GM12873 (cell line): ENCODE results near the gene OSTN.

Source experiments
- CTCF ChIP-seq: IDR thresholded peaks from 2 replicates; pipeline ENCODE4 v1.5.1; 2012; ENCODE audit warnings: low read depth, mild to moderate bottlenecking, moderate library complexity, low read length, control low read depth; ENCODE audit not compliant: insufficient read depth; ENCODE audit errors: missing control alignments

The OSTN gene

DNA sequence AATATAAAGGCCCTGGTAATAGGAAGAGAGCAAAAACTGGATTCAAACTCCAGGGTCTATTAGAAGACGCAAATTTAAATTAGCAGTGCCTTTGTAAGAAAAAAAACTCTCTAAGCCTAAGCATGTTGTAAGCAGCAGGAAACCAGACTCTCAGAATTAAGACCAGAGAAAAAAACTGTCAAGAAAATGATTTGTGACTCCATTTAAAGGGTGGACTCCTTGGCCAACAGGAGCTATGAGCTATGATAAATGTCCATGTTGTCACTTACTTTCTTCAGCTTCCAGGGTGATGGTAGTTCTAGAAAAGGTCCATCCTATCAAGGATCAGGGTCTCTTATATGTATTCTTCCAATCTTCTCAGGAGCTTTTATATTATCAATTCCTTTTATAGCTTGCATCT is 95.2 kb downstream of the OSTN start:
- no peak for TF ChIP-seq CTCF

- no peak for TF ChIP-seq CTCF
Measured at GRCh38 chr3:191296041-191296541, 97.0 kb downstream of the OSTN start.

GRCh38 chr3:191298846-191299245 is 99.8 kb downstream of the OSTN start:
- TF ChIP-seq CTCF = no peak

- TF ChIP-seq CTCF = no peak
Measured at GRCh38 chr3:191300422-191300821, 101.4 kb downstream of the OSTN start.

GRCh38 chr3:191301017-191301416 is 102.0 kb downstream of the OSTN start:
- TF ChIP-seq CTCF = no peak

DNA sequence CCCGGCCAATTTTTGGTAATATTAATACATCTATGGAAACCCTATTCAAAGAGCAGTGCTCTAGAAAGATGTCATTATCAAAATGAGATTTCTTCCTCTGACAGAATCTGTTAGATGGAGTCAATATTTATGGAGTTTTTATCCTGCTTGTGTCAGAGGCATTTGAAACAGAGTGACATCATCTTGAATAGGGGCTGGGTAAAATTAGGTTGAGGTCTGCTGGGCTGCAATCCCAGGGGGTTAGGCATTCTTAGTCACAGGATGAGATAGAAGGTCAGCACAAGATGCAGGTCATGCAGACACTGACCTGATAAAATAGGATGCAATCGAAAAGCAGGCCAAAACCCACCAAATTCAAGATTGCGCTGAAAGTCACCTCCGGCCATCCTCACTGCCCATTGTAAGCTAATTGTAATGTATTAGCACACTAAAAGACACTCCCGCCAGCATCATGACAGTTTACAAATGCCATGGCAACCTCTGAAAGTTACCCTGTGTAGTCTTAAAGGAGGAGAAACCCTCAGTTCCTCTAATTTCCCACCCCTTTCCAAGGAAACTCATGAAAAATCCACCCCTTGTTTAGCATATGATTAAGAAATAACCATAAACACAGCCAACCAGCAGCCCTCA is 102.9 kb downstream of the OSTN start:
- TF ChIP-seq CTCF = no peak

GRCh38 chr3:191302451-191302850 is 103.4 kb downstream of the OSTN start:
- TF ChIP-seq CTCF = no peak
